Brain microvascular endothelial cell (primary cell): ENCODE data around the gene PLCD1.

ENCODE experiments used
- DNase-seq: peaks from one replicate; pipeline ENCODE4 v3.0.0-alpha.2; 2020
- H3K27ac ChIP-seq: fragments of 250-450 bp; sonication (Bioruptor Pico); 2 replicates; pipeline ENCODE4 v1.5.1; 2020; ENCODE audit warnings: mild to moderate bottlenecking, moderate library complexity
- H3K27me3 ChIP-seq: fragments of 250-450 bp; sonication (Bioruptor Pico); replicated peaks from 2 replicates; pipeline ENCODE4 v1.5.1; 2020; ENCODE audit warnings: mild to moderate bottlenecking
- H3K36me3 ChIP-seq: fragments of 250-450 bp; sonication (Bioruptor Pico); replicated peaks from 2 replicates; pipeline ENCODE4 v1.5.1; 2020; ENCODE audit warnings: mild to moderate bottlenecking
- H3K4me3 ChIP-seq: 2 replicates; pipeline ENCODE4 v1.5.1; 2011; ENCODE audit warnings: low read depth, mild to moderate bottlenecking, control low read depth, low read length, moderate library complexity
- CTCF ChIP-seq: IDR thresholded peaks from 2 replicates; pipeline ENCODE4 v1.5.1; 2011; ENCODE audit warnings: low read depth, mild to moderate bottlenecking, moderate library complexity, low read length, control low read depth, inconsistent platforms; ENCODE audit errors: missing control alignments
- in situ Hi-C: cut with HindIII; loops from 2 replicates; pipeline ENCODE4 v1.10.0; 2017; ENCODE audit warnings: low sequenced_read_pairs, low pct_ligation_motif_present

PLCD1 gene

GRCh38 chr3:38015485-38015884, 14.0 kb downstream of the PLCD1 start:
- Histone ChIP-seq H3K27me3 (no peaks in the 10 kb centered on the region), H3K27ac (no peak overlapping the region), H3K36me3 (peaks cover 3% of the 10 kb centered on the region), H3K4me3 (no peak overlapping the region)
- TF ChIP-seq CTCF = no peak
- no peak for DNase-seq
- in situ Hi-C loops = no loop called here

GRCh38 chr3:38011111-38011510, 18.3 kb downstream of the PLCD1 start:
- H3K36me3 ChIP-seq = peaks cover 6% of the 10 kb centered on the region
- no peaks in the 10 kb centered on the region for H3K27me3 ChIP-seq
- in situ Hi-C loops = no loop called here
- no peak overlapping the region for H3K4me3 ChIP-seq
- no peak for DNase-seq
- H3K27ac ChIP-seq = no peak overlapping the region
- TF ChIP-seq CTCF = no peak

GRCh38 chr3:38009807-38010591, 19.4 kb downstream of the PLCD1 start:
- DNase-seq = no peak
- Histone ChIP-seq H3K36me3 (peaks cover 5% of the 10 kb centered on the region), H3K27ac (no peak overlapping the region), H3K27me3 (no peaks in the 10 kb centered on the region), H3K4me3 (no peak overlapping the region)
- in situ Hi-C loops = no loop called here
- TF ChIP-seq CTCF = no peak

GRCh38 chr3:38008971-38009580, 20.4 kb downstream of the PLCD1 start:
- Histone ChIP-seq H3K4me3 (no peak overlapping the region), H3K27me3 (no peaks in the 10 kb centered on the region), H3K27ac (no peak overlapping the region), H3K36me3 (peaks cover 5% of the 10 kb centered on the region)
- no peak for TF ChIP-seq CTCF
- in situ Hi-C loops = no loop called here
- DNase-seq = no peak

GRCh38 chr3:38008191-38008701, 21.2 kb downstream of the PLCD1 start:
- Histone ChIP-seq H3K27ac (no peak overlapping the region), H3K36me3 (peaks cover 5% of the 10 kb centered on the region), H3K4me3 (no peak overlapping the region), H3K27me3 (no peaks in the 10 kb centered on the region)
- no peak for TF ChIP-seq CTCF
- in situ Hi-C loops = no loop called here
- no peak for DNase-seq

- TF ChIP-seq CTCF = no peak
- H3K27me3 ChIP-seq = no peaks in the 10 kb centered on the region
- DNase-seq = no peak
- peaks cover 5% of the 10 kb centered on the region for H3K36me3 ChIP-seq
- in situ Hi-C loops = no loop called here
- H3K4me3 ChIP-seq = no peak overlapping the region
- no peak overlapping the region for H3K27ac ChIP-seq
Measured at GRCh38 chr3:38007754-38008090, 21.7 kb downstream of the PLCD1 start.
